GM12892 (cell line): ENCODE measurements around the gene LAS1L.
"Not testable (repeated sequence)": the region's sequence is repeated elsewhere in the genome, so short reads cannot be mapped to it uniquely, and the experiment has no call there.

Source experiments
- DNase-seq: peaks from one replicate; pipeline ENCODE4 v3.0.0; 2011; ENCODE audit not compliant: insufficient read length
- FAIRE-seq: peaks from 2 replicates; lab custom pipeline; 2011; peaks lifted over from hg19 to GRCh38; lab: Jason Lieb, UNC
- POLR2A ChIP-seq: IDR thresholded peaks from 2 replicates; pipeline ENCODE4 v1.6.1; 2011; ENCODE audit warnings: low read depth, low read length, control low read depth
- POLR2AphosphoS5 ChIP-seq: IDR thresholded peaks from 2 replicates; pipeline ENCODE4 v1.6.1; 2011; ENCODE audit warnings: low read depth, low read length, control low read depth
- TAF1 ChIP-seq: IDR thresholded peaks from 2 replicates; pipeline ENCODE4 v1.6.1; 2011; ENCODE audit warnings: low read depth, mild to moderate bottlenecking, control low read depth, low read length, borderline replicate concordance

The LAS1L gene

DNA sequence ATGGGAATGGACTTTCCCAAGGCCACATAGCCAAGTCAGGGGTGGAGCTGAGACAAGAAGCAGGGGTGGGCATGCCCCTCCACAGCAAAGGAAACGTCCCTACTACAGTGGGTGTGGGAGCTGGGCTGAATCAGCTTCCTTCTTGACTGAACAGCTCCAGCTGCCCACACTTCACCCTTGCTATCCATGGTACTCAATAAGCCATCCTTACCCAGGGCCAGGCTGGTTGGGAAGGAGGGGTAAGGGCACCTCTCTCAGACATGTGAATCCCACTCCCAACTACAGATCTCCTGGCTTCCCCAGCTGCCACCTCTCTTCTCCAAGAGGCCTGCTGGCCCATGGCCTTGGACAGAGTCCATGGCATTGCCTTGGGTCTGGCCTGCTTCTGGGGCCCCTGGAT is 21.0 kb downstream of the LAS1L start:
- FAIRE-seq (no peak), DNase-seq (no peak)
- TF ChIP-seq TAF1 (no peak), POLR2A (no peak), POLR2AphosphoS5 (no peak)

DNA sequence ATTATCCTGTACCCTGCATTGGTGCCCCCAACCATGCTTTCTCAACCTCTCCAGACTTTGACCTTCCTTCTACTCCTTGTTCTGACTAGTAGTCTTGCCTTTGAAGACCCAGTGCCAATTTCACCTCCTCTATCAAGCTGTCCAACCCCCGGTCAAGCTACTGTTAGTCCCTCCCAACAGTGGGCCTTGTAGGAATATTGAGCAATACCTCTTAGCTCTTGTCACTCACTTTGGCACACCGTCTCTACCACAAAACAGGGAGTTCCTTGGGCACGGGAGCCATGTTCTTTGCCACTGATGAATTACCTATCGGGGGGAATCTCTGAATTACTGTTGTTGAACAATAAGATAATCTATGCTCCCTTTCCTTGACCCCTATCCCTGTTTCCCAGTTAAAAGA is 25.2 kb downstream of the LAS1L start:
- DNase-seq (no peak), FAIRE-seq (no peak)
- no peak for TF ChIP-seq TAF1
- TF ChIP-seq POLR2AphosphoS5, result no peak
- no peak for TF ChIP-seq POLR2A

- FAIRE-seq (no peak), DNase-seq (no peak)
- TF ChIP-seq TAF1 (no peak), POLR2AphosphoS5 (no peak), POLR2A (no peak)
These were observed 25.7 kb downstream of the LAS1L start for GRCh38 chrX:65508851-65509250.

DNA sequence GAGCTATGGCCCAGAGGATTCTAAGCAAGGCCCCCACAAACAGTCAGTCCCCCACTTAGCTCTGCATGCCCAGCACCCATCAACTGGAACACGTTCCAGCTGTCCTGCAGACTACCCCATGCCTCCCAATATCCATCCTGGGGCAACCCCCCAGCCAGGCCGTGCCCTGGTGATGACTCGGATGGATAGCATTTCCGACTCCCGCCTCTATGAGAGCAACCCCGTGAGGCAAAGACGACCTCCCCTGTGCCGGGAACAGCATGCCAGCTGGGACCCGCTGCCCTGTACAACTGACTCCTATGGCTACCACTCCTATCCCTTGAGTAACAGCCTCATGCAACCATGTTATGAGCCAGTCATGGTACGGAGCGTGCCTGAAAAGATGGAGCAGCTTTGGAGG is 32.0 kb downstream of the LAS1L start:
- DNase-seq, result no peak
- TF ChIP-seq TAF1 (no peak), POLR2AphosphoS5 (no peak), POLR2A (no peak)
- FAIRE-seq, result no peak

DNA sequence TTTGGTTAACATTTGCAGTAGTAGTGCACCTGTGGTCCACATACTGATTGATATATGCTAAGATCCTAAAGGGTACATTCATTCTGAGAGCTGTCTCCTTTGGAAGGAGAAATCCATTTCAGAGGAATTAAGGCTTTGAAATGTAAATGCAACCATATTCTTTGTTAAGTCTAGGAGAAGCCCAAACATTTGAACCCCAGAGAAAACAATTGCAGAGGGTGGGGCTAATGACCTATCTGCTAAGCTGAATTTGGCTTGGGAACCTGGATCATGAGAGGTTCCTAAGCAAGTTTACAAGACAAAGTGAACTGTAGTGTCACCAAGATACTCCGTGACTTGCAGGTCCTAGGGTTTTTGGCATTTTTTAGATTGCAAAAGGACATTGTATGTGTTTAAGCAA is 41.2 kb downstream of the LAS1L start:
- FAIRE-seq (no peak), DNase-seq (no peak)
- TF ChIP-seq POLR2A (no peak), TAF1 (no peak), POLR2AphosphoS5 (no peak)

DNA sequence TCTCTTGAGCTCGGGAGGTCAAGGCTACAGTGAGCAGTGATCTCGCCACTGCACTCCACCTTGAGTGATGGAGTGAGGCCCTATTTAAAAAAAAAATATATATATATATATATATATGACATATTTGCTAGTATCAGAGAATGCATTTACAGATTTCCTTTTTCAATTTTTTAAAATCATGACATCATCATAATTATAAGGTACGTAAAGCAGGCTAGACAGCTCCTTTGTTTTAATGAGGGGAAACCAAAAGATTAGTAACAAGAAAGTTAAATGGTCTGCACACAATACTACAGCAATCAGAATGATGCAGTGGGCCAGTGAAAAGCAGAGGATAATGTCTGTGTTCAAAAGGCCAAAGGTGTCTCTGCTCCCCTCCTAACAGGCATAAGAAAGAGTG is 43.0 kb downstream of the LAS1L start:
- TF ChIP-seq POLR2A (no peak), TAF1 (no peak), POLR2AphosphoS5 (no peak)
- FAIRE-seq, result no peak
- DNase-seq, result no peak

- no peak for TF ChIP-seq POLR2AphosphoS5
- TF ChIP-seq POLR2A, result no peak
- TF ChIP-seq TAF1, result no peak
- FAIRE-seq, result no peak
- DNase-seq, result no peak
These were observed 46.1 kb downstream of the LAS1L start for GRCh38 chrX:65488495-65488894.

- FAIRE-seq (no peak), DNase-seq (no peak)
- TF ChIP-seq POLR2A, result no peak
- no peak for TF ChIP-seq TAF1
- TF ChIP-seq POLR2AphosphoS5, result no peak
These were observed 53.6 kb downstream of the LAS1L start for GRCh38 chrX:65480960-65481359.

DNA sequence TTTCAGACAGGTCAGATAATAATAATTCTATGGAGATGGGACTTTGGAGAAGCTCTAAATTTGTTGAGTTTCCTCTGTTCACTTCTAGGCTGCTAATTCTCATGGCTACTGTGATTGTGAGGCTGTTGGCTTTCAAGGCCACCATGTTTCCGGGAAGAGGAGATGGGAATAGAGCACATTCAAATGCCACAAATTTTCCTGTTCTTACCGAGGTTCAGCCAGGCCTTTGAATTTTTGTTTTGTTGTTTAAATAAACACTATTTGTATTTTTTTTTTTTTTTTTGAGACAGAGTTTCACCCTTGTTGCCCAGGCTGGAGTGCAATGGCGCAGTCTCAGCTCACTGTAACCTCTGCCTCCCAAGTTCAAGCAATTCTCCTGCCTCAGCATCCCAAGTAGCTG is 55.5 kb downstream of the LAS1L start:
- not testable (repeated sequence) for FAIRE-seq, DNase-seq

DNA sequence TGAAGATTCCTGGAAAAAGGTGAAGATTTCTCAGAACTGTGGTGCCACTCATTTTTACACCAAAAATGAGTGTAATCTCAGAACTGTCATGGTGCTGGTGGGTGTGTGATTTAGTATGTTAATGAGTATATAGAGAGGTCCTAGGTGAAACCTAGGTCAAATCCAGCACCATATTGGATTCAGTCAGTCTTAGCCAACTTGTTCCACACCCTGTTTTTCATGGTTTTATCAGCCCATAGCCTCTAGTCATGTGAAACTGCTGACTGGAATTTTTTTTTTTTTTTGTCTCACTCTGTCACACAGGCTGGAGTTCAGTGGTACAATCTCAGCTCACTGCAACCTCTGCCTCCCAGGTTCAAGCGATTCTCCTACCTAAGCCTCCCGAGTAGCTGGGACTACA is 58.0 kb downstream of the LAS1L start:
- FAIRE-seq, result no peak
- DNase-seq, result no peak
- TF ChIP-seq POLR2AphosphoS5 (no peak), TAF1 (no peak), POLR2A (no peak)

GRCh38 chrX:65463550-65463949 is 71.0 kb downstream of the LAS1L start:
- DNase-seq, result no peak
- TF ChIP-seq POLR2A, result no peak

More at GRCh38 chrX:65463550-65463949, 71.0 kb downstream of the LAS1L start:
- FAIRE-seq, result no peak
